ENCODE data around the gene SDC3.

GRCh38 chr1:30894508-30894973 is 14.0 kb downstream of the SDC3 start:
- TF ChIP-seq CTCF (IDR thresholded peaks at IDR 0.05; ENCODE audit: low read depth, low read length, missing input control) (no peak), TAF1 (conservative IDR thresholded peaks at IDR 0.05) (no peak), SP1 (IDR thresholded peaks at IDR 0.05) (no peak), GABPA (IDR thresholded peaks at IDR 0.05 in 1 of 2, conservative IDR thresholded peaks at IDR 0.05 in 1 of 2) (no peak), MAX (IDR thresholded peaks at IDR 0.05) (no peak), REST (IDR thresholded peaks at IDR 0.05) (no peak), YY1 (IDR thresholded peaks at IDR 0.05) (no peak)

Measured in liver (tissue), 3 donors.